ENCODE results near the gene AHI1. TPM values are rescaled to one million over a fixed set of nuclear protein-coding genes. Genes with fewer than 3 reads are reported as not detected.

AHI1 gene
- total RNA-seq, 1 experiment from 2014 or later: 11.3 TPM

DNA sequence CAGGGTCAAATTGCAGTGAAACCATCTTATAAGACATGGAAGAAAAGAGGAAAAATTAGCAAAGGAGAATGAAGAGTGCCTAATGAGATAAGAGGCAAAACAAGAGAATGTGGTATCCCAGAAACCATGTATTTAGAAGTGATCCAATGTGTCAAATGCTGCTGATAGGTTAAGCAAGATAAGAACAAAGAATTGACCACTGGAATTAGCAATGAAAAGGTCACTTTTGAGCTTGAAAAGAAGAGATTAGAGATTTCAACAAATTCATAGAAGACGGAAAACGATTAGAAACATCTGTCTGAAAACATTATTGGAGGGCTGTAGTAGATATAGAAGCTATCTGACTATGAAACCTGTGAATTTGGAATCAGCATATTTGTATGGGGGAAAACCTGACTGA, 112.2 kb downstream of the AHI1 start:
- ChIA-PET POLR2A (no interaction called here), CTCF (no interaction called here)
- Mint-ChIP-seq H3K27ac (ENCODE audit: unreplicated experiment) (no peak overlapping the region), H3K4me3 (ENCODE audit: unreplicated experiment) (no peak overlapping the region), H3K4me1 (ENCODE audit: low read depth, unreplicated experiment) (peaks cover 7% of the 10 kb centered on the region), H3K9me3 (ENCODE audit: unreplicated experiment) (no peaks in the 10 kb centered on the region), H3K36me3 (ENCODE audit: insufficient read depth, unreplicated experiment) (no peaks in the 10 kb centered on the region), H3K27me3 (ENCODE audit: insufficient read depth, unreplicated experiment) (no peaks in the 10 kb centered on the region)
- Histone ChIP-seq H3K9me3 (no peaks in the 10 kb centered on the region), H3K4me3 (ENCODE audit: low read depth, low read length) (no peak overlapping the region), H3K4me1 (no peaks in the 10 kb centered on the region), H3K27me3 (replicated peaks; ENCODE audit: control insufficient read depth, insufficient read depth, low read length) (no peaks in the 10 kb centered on the region), H3K36me3 (ENCODE audit: control insufficient read depth, insufficient read depth, low read length) (no peaks in the 10 kb centered on the region)
- DNase-seq: no peak
- intact Hi-C loops (cut with micrococcal nuclease; ENCODE audit: unreplicated experiment): no loop called here
- TF ChIP-seq, protein P1, sequence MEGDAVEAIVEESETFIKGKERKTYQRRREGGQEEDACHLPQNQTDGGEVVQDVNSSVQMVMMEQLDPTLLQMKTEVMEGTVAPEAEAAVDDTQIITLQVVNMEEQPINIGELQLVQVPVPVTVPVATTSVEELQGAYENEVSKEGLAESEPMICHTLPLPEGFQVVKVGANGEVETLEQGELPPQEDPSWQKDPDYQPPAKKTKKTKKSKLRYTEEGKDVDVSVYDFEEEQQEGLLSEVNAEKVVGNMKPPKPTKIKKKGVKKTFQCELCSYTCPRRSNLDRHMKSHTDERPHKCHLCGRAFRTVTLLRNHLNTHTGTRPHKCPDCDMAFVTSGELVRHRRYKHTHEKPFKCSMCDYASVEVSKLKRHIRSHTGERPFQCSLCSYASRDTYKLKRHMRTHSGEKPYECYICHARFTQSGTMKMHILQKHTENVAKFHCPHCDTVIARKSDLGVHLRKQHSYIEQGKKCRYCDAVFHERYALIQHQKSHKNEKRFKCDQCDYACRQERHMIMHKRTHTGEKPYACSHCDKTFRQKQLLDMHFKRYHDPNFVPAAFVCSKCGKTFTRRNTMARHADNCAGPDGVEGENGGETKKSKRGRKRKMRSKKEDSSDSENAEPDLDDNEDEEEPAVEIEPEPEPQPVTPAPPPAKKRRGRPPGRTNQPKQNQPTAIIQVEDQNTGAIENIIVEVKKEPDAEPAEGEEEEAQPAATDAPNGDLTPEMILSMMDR (IDR thresholded peaks at IDR 0.05; ENCODE audit: insufficient read depth in 1 of 2, low read depth in 1 of 2, low read length in 1 of 2, severe bottlenecking in 1 of 2, unreplicated experiment in 1 of 2): no peak
- no TSS peak for BruUV-seq (replicated peaks)

DNA sequence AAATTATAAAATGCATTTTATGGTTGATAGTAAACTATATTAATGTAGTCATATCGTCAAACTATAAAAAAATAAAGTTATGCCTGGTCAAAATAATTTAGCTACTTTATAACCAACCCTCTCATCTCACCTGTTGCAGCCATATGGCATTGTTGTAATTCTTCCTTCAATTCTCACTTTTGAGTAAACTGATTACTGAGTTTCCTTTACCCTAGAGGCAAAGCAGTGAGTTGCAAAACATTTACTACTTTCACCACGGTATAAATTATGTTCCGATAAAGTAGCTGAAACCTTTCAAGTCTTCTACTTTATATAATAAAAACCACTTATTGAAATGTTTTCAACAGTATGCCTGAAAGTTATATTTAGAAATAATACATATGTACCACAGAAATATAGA, 113.8 kb downstream of the AHI1 start:
- BruUV-seq (replicated peaks): no TSS peak
- no peaks in the 10 kb centered on the region for H3K9me3 ChIP-seq
- Mint-ChIP-seq H3K27ac (ENCODE audit: unreplicated experiment) (no peak overlapping the region), H3K4me1 (ENCODE audit: low read depth, unreplicated experiment) (peaks cover 7% of the 10 kb centered on the region), H3K9me3 (ENCODE audit: unreplicated experiment) (no peaks in the 10 kb centered on the region), H3K36me3 (ENCODE audit: insufficient read depth, unreplicated experiment) (no peaks in the 10 kb centered on the region), H3K27me3 (ENCODE audit: insufficient read depth, unreplicated experiment) (no peaks in the 10 kb centered on the region), H3K4me3 (ENCODE audit: unreplicated experiment) (no peak overlapping the region)
- intact Hi-C loops (cut with micrococcal nuclease; ENCODE audit: unreplicated experiment): no loop called here
- no peaks in the 10 kb centered on the region for H3K4me1 ChIP-seq
- CTCF ChIA-PET: no interaction called here
- no peaks in the 10 kb centered on the region for H3K36me3 ChIP-seq (ENCODE audit: control insufficient read depth, insufficient read depth, low read length)
- H3K4me3 ChIP-seq (ENCODE audit: low read depth, low read length): no peak overlapping the region
- no peaks in the 10 kb centered on the region for H3K27me3 ChIP-seq (replicated peaks; ENCODE audit: control insufficient read depth, insufficient read depth, low read length)
- POLR2A ChIA-PET: no interaction called here
- no peak for DNase-seq
- TF ChIP-seq, protein P1 (IDR thresholded peaks at IDR 0.05; ENCODE audit: insufficient read depth in 1 of 2, low read depth in 1 of 2, low read length in 1 of 2, severe bottlenecking in 1 of 2, unreplicated experiment in 1 of 2): peak in 1 of 2 experiments; percentile 8

DNA sequence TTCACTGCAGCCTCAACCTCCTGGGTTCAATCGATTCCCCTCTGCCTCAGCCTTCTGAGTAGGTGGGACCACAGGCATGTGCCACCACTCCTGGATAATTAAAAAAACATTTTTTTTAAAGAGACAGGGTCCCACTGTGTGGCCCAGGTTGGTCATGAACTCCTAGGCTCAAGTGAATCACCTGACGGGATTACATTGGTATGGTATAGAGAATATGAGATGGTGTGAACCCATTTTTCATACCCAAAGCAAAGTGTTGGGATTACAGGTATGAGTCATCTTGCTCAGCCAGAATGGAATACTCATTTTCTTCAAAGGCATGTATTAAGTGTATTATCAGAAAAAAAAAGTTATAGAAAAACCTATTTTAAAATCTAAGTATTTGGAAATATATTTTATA, 114.2 kb downstream of the AHI1 start:
- ChIA-PET CTCF (no interaction called here), POLR2A (no interaction called here)
- Histone ChIP-seq H3K27me3 (replicated peaks; ENCODE audit: control insufficient read depth, insufficient read depth, low read length) (no peaks in the 10 kb centered on the region), H3K4me3 (ENCODE audit: low read depth, low read length) (no peak overlapping the region), H3K4me1 (no peaks in the 10 kb centered on the region), H3K9me3 (no peaks in the 10 kb centered on the region), H3K36me3 (ENCODE audit: control insufficient read depth, insufficient read depth, low read length) (no peaks in the 10 kb centered on the region)
- Mint-ChIP-seq H3K36me3 (ENCODE audit: insufficient read depth, unreplicated experiment) (no peaks in the 10 kb centered on the region), H3K4me1 (ENCODE audit: low read depth, unreplicated experiment) (peaks cover 7% of the 10 kb centered on the region), H3K4me3 (ENCODE audit: unreplicated experiment) (no peak overlapping the region), H3K9me3 (ENCODE audit: unreplicated experiment) (no peaks in the 10 kb centered on the region), H3K27ac (ENCODE audit: unreplicated experiment) (no peak overlapping the region), H3K27me3 (ENCODE audit: insufficient read depth, unreplicated experiment) (no peaks in the 10 kb centered on the region)
- BruUV-seq (replicated peaks): no TSS peak
- intact Hi-C loops (cut with micrococcal nuclease; ENCODE audit: unreplicated experiment): no loop called here
- DNase-seq: no peak
- TF ChIP-seq, protein P1 (IDR thresholded peaks at IDR 0.05; ENCODE audit: insufficient read depth in 1 of 2, low read depth in 1 of 2, low read length in 1 of 2, severe bottlenecking in 1 of 2, unreplicated experiment in 1 of 2): no peak

Data from Caco-2 (cell line).